Prostate gland (tissue), 2 donors: ENCODE measurements around the gene RNPEP. TPM values are rescaled to one million over a fixed set of nuclear protein-coding genes. Genes with fewer than 3 reads are reported as not detected.

ENCODE experiments used
- DNase-seq: peaks from one replicate; pipeline ENCODE4 v3.0.0-alpha.2; 2019; ENCODE audit warnings: low spot score
- H3K27ac ChIP-seq, 2 donors: fragments of 200-600 bp; sonication (generic); 2 replicates each; pipeline ENCODE4 v1.5.1; 2017 to 2019
- H3K27me3 ChIP-seq: fragments of 200-600 bp; sonication (generic); replicated peaks from 2 replicates; pipeline ENCODE4 v1.5.1; 2019; ENCODE audit not compliant: insufficient read depth
- H3K36me3 ChIP-seq, 2 donors: fragments of 200-600 bp; sonication (generic); 1 replicate in 1 of 2; 2 replicates in 1 of 2; pipeline versions ENCODE4 v1.5.1 to v1.8.1; 2017 to 2019
- H3K4me1 ChIP-seq: fragments of 200-600 bp; sonication (generic); replicated peaks from 2 replicates; pipeline ENCODE4 v1.5.1; 2019
- H3K4me3 ChIP-seq, 2 donors: fragments of 200-600 bp; sonication (generic); 2 replicates each; pipeline ENCODE4 v1.5.1; 2017 to 2019
- H3K9me3 ChIP-seq: fragments of 200-600 bp; sonication (generic); 2 replicates; pipeline ENCODE4 v1.5.1; 2017
- POLR2A ChIP-seq: fragments of 450-650 bp; IDR thresholded peaks from one replicate; pipeline ENCODE4 v1.6.1; 2016; ENCODE audit warnings: antibody characterized with exemption, mild to moderate bottlenecking
- POLR2AphosphoS5 ChIP-seq: sonication (generic); formaldehyde crosslinking; IDR thresholded peaks from one replicate; pipeline ENCODE4 v1.6.1; 2017; ENCODE audit warnings: antibody characterized with exemption
- WGBS: methylation state at CpG from one replicate; pipeline ENCODE4 v1.1.5; 2018; 5-methylcytosine and 5-hydroxymethylcytosine counted together
- intact Hi-C: fragments of 100-400 bp; cut with DNase I; formaldehyde crosslinking; loops from one replicate; pipeline ENCODE4 v1.14.2; 2022
- total RNA-seq, 2 donors: library from RNA; depleted of rRNA; stranded (reverse); fragments of >200 nt; gene quantifications; one replicate each; pipeline ENCODE4 v1.1.0, GENCODE V29; 2016
- TF ChIP-seq, protein P1 (sequence below), 4 experiments: fragments of 200-600 bp in 2 of 4; fragments of 450-650 bp in 2 of 4; sonication (generic) in 2 of 4; IDR thresholded peaks; 1 replicate in 3 of 4; 2 replicates in 1 of 4; pipeline ENCODE4 v1.5.1; 2016 to 2019; ENCODE audit warnings: antibody characterized with exemption in 4 of 4, mild to moderate bottlenecking in 2 of 4, moderate library complexity in 2 of 4

The RNPEP gene
- total RNA-seq, 2 donors from 2014 or later: 70.4 to 104 TPM

DNA sequence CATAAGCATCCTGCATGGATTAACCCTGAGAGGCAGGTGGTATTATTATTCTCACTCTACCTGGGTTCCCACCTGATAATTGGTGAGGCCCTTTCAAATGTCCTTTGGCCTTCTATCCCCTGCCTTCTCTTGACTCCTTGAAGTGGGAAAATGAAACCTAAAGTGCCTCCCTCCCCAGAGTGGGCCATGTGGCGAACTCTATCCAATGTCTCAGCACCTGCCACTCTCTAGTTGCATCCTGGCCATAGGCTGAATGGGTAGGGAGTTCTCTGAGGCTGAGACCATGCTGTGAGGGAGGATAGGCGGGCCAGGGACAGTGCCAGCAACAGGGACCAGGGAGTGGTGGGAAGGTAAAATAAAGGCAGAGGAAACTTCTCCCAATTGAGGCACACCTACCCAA lies 63.3 kb downstream of the RNPEP start:
- intact Hi-C loops: no loop called here

DNA sequence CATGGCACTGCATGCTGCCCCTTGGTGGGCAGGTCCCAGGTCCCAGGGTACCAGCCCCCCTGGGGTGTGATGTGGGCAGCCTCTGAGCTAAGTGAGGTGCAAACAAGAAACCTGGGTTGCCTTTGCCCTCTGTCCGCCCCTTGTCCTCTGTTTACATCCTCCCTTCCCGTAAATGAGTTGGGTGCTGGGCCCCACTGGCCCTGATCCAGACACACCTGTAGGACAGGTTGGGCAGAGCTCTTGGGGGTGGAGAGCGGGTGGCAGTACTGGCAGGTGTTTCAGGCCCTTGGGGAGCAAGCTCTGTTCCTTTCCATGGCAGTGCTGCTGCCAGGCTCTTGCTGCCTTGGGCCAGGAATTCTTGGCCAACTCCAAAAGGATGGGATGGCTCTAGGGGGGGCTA lies 63.8 kb downstream of the RNPEP start:
- intact Hi-C loops: no loop called here
- no peaks in the 10 kb centered on the region for H3K27me3 ChIP-seq
- H3K4me3 ChIP-seq: no peak overlapping the region
- H3K4me1 ChIP-seq: peaks cover 11% of the 10 kb centered on the region
- DNase-seq: peak; percentile 94
- H3K36me3 ChIP-seq: no peaks in the 10 kb centered on the region
- peak overlapping the region; percentile 76 to 86 for H3K27ac ChIP-seq
- 60% methylated on average over 3 of the region's 3 CpGs for WGBS
- TF ChIP-seq POLR2AphosphoS5 (peak; percentile 98), POLR2A (peak; percentile 10)
- TF ChIP-seq, protein P1, sequence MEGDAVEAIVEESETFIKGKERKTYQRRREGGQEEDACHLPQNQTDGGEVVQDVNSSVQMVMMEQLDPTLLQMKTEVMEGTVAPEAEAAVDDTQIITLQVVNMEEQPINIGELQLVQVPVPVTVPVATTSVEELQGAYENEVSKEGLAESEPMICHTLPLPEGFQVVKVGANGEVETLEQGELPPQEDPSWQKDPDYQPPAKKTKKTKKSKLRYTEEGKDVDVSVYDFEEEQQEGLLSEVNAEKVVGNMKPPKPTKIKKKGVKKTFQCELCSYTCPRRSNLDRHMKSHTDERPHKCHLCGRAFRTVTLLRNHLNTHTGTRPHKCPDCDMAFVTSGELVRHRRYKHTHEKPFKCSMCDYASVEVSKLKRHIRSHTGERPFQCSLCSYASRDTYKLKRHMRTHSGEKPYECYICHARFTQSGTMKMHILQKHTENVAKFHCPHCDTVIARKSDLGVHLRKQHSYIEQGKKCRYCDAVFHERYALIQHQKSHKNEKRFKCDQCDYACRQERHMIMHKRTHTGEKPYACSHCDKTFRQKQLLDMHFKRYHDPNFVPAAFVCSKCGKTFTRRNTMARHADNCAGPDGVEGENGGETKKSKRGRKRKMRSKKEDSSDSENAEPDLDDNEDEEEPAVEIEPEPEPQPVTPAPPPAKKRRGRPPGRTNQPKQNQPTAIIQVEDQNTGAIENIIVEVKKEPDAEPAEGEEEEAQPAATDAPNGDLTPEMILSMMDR (IDR thresholded peaks at IDR 0.05): peak in 1 of 4 experiments; percentile 19
- no peaks in the 10 kb centered on the region for H3K9me3 ChIP-seq

More for the DNA sequence above, 63.3 kb downstream of the RNPEP start:
- H3K4me3 ChIP-seq: no peak overlapping the region
- 97% methylated on average over 2 of the region's 2 CpGs for WGBS
- no peaks in the 10 kb centered on the region for H3K9me3 ChIP-seq
- no peaks in the 10 kb centered on the region for H3K36me3 ChIP-seq
- H3K27ac ChIP-seq: peak overlapping the region; percentile 76 to 86
- H3K4me1 ChIP-seq: peaks cover 11% of the 10 kb centered on the region
- DNase-seq: no peak
- no peaks in the 10 kb centered on the region for H3K27me3 ChIP-seq
- TF ChIP-seq, protein P1 (IDR thresholded peaks at IDR 0.05): no peak
- TF ChIP-seq POLR2A (no peak), POLR2AphosphoS5 (no peak)

DNA sequence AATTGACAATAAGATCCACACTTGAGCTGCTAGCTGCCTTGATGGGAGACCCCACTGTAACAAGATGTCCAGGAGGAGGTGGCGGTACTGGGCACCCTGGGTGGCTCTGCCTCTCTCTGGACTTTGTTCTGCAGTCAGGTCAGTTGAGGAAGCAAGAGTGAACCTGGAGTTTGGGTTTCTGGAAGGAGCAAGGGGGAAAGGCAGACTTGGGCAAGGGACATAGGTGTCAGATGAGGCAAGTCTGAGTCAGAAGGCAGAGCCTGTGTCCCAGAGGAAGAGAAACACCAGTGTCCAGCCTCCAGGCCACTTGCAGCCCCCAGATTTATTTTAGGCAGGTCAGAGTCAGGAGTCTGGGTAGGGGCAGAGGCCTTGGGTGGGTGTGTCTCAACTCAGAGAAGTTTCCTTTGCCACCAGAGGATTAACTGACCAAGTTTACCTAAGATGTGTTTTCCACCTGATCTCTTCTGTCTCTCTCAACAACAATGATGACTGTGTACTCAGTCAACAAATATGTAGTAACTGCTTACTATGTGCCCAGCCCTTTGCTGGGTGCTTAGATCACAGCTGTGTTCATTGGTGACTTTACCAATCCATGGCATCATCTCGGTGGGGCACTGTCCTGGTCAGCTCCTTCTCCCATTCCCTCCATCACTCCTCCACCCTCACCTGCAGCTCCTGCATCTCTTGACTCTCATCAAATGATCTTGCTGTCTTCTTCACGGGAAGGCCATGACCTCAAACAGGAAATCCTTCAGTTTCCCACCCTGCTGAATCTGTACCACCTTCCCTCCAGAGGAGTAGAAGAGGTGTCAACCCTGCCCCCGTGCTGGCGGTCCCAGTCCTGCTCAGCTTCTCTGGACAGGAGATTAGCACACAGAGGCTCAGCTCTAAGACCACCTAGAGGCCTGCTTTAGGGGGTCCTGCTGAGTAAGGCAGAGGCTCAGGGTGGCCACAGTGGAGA lies 64.6 kb downstream of the RNPEP start:
- Histone ChIP-seq H3K27ac (peak overlapping the region; percentile 76 to 86), H3K27me3 (no peaks in the 10 kb centered on the region), H3K9me3 (no peaks in the 10 kb centered on the region), H3K4me1 (peaks cover 11% of the 10 kb centered on the region), H3K36me3 (no peaks in the 10 kb centered on the region), H3K4me3 (no peak overlapping the region)
- intact Hi-C loops: no loop called here
- peak; percentile 25 for TF ChIP-seq POLR2AphosphoS5
- TF ChIP-seq POLR2A: no peak
- TF ChIP-seq, protein P1 (IDR thresholded peaks at IDR 0.05): no peak
- peak; percentile 33 for DNase-seq
- 74% methylated on average over 5 of the region's 5 CpGs for WGBS

DNA sequence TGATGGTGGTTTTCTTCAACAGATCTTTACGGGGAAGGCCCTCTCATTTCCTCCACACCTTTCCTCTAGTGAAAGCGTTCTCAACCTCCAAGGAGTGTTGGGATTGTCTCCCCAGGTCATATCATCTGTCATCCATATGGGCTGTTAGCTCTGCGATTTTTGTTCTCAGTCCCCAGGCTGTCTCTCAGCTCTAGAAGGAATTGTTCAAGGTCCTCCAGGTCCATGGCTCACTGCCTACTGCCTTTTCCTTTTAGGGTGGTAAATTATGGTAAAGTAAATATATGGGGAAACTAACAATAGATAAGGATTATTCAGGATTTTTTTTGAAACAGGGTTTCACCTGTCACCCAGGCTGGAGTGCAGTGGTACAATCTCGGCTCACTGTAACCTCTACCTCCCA lies 65.5 kb downstream of the RNPEP start:
- TF ChIP-seq POLR2A: no peak
- no peak for TF ChIP-seq POLR2AphosphoS5
- TF ChIP-seq, protein P1 (IDR thresholded peaks at IDR 0.05): no peak
- 70% methylated on average over 4 of the region's 4 CpGs for WGBS
- Histone ChIP-seq H3K36me3 (no peaks in the 10 kb centered on the region), H3K27ac (peak overlapping the region in 1 of 2 donors; percentile 86), H3K9me3 (no peaks in the 10 kb centered on the region), H3K4me1 (peaks cover 11% of the 10 kb centered on the region), H3K4me3 (no peak overlapping the region), H3K27me3 (no peaks in the 10 kb centered on the region)
- intact Hi-C loops: no loop called here
- DNase-seq: no peak
